WTC11 (cell line): ENCODE measurements around the gene SMOC2. TPM values are rescaled to one million over a fixed set of nuclear protein-coding genes. Genes with fewer than 3 reads are reported as not detected.

Experiments used
- ATAC-seq: fragments of 200-7000 bp; cut with Tn5 transposase; 2 replicates; pipeline ENCODE4 v1.10.0; 2021; ENCODE audit warnings: mild to moderate bottlenecking, moderate library complexity
- CTCF ChIA-PET: fragments of 300-600 bp; sonication (Branson Sonifier 250); formaldehyde crosslinking; loops from one replicate; lab custom pipeline; 2021; ENCODE audit warnings: antibody characterized with exemption; lab: Charles Lee
- POLR2A ChIA-PET: fragments of 350-600 bp; sonication (Branson Sonifier 250); formaldehyde crosslinking; loops from one replicate; lab custom pipeline; 2021; ENCODE audit warnings: antibody characterized with exemption; lab: Charles Lee
- DNase-seq: peaks from one replicate; pipeline ENCODE4 v3.0.0; 2021; ENCODE audit warnings: low spot score
- H3K27ac Mint-ChIP-seq: 2 replicates; pipeline ENCODE4 v1.8.0; 2021; ENCODE audit warnings: mixed read lengths
- H3K27me3 Mint-ChIP-seq: 2 replicates; pipeline ENCODE4 v1.8.0; 2021; ENCODE audit warnings: low read depth, mild to moderate bottlenecking, moderate library complexity, mixed read lengths
- H3K36me3 Mint-ChIP-seq: 2 replicates; pipeline ENCODE4 v1.8.0; 2021; ENCODE audit warnings: mixed read lengths
- H3K4me1 Mint-ChIP-seq: 2 replicates; pipeline ENCODE4 v1.8.0; 2022; ENCODE audit warnings: mixed read lengths
- H3K4me3 Mint-ChIP-seq: 2 replicates; pipeline ENCODE4 v1.8.0; 2021; ENCODE audit warnings: mild to moderate bottlenecking, moderate library complexity, mixed read lengths
- H3K9me3 Mint-ChIP-seq: 2 replicates; pipeline ENCODE4 v1.8.0; 2021; ENCODE audit warnings: mixed read lengths
- AR ChIP-seq: fragments of 250-450 bp; sonication (Bioruptor Pico); IDR thresholded peaks from 2 replicates; pipeline ENCODE4 v1.9.0; 2021; ENCODE audit warnings: mild to moderate bottlenecking
- ATF3 ChIP-seq: sonication (generic); formaldehyde crosslinking; conservative IDR thresholded peaks from 2 replicates; pipeline ENCODE4 v1.8.1; 2022; ENCODE audit warnings: mild to moderate bottlenecking, missing genetic modification reagents
- ETV6 ChIP-seq: sonication (generic); formaldehyde crosslinking; IDR thresholded peaks from 2 replicates; pipeline ENCODE4 v1.8.1; 2022; ENCODE audit warnings: mild to moderate bottlenecking, missing genetic modification reagents
- GRHL2 ChIP-seq: fragments of 250-450 bp; sonication (Bioruptor Pico); IDR thresholded peaks from 2 replicates; pipeline ENCODE4 v1.8.0; 2022; ENCODE audit warnings: mild to moderate bottlenecking, moderate library complexity; ENCODE audit not compliant: insufficient replicate concordance, severe bottlenecking
- IRF1 ChIP-seq: sonication (generic); formaldehyde crosslinking; IDR thresholded peaks from 2 replicates; pipeline ENCODE4 v1.8.0; 2023; ENCODE audit warnings: missing genetic modification reagents
- IRF2 ChIP-seq: sonication (generic); formaldehyde crosslinking; IDR thresholded peaks from 2 replicates; pipeline ENCODE4 v1.8.0; 2022; ENCODE audit warnings: low read depth, missing genetic modification reagents, borderline replicate concordance
- MAX ChIP-seq: sonication (generic); formaldehyde crosslinking; IDR thresholded peaks from 2 replicates; pipeline ENCODE4 v1.8.0; 2022; ENCODE audit warnings: mild to moderate bottlenecking, missing genetic modification reagents
- ZBTB21 ChIP-seq: sonication (generic); formaldehyde crosslinking; IDR thresholded peaks from 2 replicates; pipeline ENCODE4 v1.8.1; 2023; ENCODE audit warnings: mild to moderate bottlenecking, missing genetic modification reagents, borderline replicate concordance
- ZNF396 ChIP-seq: fragments of 250-450 bp; sonication (Bioruptor Pico); IDR thresholded peaks from 2 replicates; pipeline ENCODE4 v1.8.0; 2021; ENCODE audit warnings: mild to moderate bottlenecking, moderate library complexity, borderline replicate concordance
- ZNF512 ChIP-seq: sonication (generic); formaldehyde crosslinking; IDR thresholded peaks from 2 replicates; pipeline ENCODE4 v1.8.1; 2022; ENCODE audit warnings: missing genetic modification reagents, borderline replicate concordance
- ZNF532 ChIP-seq: fragments of 250-450 bp; sonication (Bioruptor Pico); IDR thresholded peaks from 2 replicates; pipeline ENCODE4 v1.9.0; 2021; ENCODE audit warnings: mild to moderate bottlenecking, borderline replicate concordance
- total RNA-seq: library from RNA; stranded (reverse); gene quantifications from 3 replicates; pipeline ENCODE4 v1.2.3, GENCODE V29; 2021
- TF ChIP-seq, protein P1 (sequence below): sonication (generic); formaldehyde crosslinking; IDR thresholded peaks from 2 replicates; pipeline ENCODE4 v1.8.1; 2023; ENCODE audit warnings: mild to moderate bottlenecking, missing genetic modification reagents
- TF ChIP-seq, protein P2 (sequence below): fragments of 250-450 bp; sonication (Bioruptor Pico); IDR thresholded peaks from 2 replicates; pipeline ENCODE4 v1.9.0; 2021; ENCODE audit warnings: mild to moderate bottlenecking
- TF ChIP-seq, protein P3 (sequence below): fragments of 250-450 bp; sonication (Bioruptor Pico); IDR thresholded peaks from 2 replicates; pipeline ENCODE4 v2.1.2; 2022; ENCODE audit warnings: mild to moderate bottlenecking, moderate library complexity

Gene SMOC2
- total RNA-seq, 1 experiment from 2014 or later: 3.9 TPM

DNA sequence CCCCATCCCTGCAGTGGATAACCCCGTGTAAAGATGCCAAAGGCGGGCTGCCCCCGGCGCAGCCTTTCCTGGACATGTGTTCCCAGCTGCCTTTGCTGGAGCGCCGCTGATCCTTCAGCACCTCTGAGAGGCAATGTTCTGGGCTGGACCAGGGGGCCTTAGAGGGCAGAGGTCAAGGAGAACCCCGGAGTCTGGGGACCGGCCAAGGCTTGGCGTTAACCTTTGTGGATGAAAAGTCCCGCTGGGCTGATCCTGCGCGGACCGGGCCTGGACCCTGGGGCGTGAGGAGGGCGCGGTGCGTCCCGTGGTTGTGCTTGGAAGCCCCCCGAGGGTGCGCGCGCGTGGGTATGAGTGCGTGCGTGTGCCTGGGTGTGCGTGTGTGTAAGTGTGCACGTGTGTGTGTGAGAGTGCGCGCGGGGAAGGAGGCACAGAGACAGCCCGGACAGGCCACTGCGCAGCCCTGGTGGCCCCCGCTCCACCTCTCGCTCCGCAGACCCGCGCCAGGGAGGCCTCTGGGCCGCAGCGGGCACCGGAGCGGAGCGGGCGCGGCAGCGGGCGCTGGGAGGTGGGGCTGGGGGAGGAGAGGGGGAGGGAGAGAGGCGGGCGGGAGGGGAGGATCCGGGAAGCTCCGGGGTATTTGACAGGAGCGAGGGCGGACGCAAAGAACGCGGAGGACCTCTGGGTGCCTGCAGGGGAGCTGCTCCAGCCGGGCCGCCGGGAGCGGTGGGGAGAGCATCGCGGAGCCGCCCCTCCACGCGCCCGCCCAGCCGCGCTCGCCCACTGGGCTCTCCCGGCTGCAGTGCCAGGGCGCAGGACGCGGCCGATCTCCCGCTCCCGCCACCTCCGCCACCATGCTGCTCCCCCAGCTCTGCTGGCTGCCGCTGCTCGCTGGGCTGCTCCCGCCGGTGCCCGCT, at the start of gene SMOC2 (continued):
- TF ChIP-seq ZNF532 (CRISPR knock-in tag): no peak
- no peak for TF ChIP-seq IRF1 (CRISPR knock-in tag)
- no peak for TF ChIP-seq IRF2 (CRISPR knock-in tag)

DNA sequence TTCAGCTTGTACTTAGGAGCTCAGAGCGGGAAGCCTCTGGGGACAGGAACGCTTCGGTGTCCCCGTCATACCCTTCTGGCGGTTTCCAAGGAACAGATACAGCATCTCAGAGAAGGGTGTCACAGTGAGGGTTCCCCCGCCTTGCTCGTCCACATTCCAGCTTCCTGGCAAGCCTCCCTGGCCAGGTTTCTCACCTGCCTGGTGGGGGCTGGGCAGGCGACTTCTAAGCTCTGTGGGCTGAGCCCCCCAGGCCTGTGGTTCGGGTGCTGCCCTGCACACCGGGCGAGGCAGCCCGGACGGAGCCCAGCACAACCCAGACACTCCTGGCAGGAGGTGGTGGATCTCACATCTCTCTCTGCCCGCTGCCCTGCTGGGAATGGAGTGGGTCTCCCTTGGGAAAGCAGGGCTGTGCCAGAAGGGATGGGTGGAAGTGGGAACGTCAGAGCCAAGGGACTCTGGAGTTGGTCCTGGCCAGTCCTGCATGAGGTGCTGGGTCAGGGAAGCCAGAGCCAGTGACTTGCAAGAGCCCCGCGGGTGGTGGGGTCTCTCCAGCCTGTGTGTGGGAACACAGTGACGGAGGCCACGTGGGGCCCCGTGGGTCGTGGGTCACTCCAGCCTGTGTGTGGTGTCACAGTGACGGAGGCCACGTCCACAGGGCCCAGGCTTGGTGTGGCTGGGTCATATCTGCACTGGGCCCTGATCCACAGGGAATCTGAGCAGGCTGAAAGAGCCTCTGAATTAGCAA, 47.7 kb upstream of the SMOC2 start:
- TF ChIP-seq ZNF396 (CRISPR knock-in tag): no peak
- TF ChIP-seq ETV6 (CRISPR knock-in tag): no peak
- TF ChIP-seq, protein P1, sequence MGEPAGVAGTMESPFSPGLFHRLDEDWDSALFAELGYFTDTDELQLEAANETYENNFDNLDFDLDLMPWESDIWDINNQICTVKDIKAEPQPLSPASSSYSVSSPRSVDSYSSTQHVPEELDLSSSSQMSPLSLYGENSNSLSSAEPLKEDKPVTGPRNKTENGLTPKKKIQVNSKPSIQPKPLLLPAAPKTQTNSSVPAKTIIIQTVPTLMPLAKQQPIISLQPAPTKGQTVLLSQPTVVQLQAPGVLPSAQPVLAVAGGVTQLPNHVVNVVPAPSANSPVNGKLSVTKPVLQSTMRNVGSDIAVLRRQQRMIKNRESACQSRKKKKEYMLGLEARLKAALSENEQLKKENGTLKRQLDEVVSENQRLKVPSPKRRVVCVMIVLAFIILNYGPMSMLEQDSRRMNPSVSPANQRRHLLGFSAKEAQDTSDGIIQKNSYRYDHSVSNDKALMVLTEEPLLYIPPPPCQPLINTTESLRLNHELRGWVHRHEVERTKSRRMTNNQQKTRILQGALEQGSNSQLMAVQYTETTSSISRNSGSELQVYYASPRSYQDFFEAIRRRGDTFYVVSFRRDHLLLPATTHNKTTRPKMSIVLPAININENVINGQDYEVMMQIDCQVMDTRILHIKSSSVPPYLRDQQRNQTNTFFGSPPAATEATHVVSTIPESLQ (CRISPR knock-in tag): no peak
- TF ChIP-seq, protein P2, sequence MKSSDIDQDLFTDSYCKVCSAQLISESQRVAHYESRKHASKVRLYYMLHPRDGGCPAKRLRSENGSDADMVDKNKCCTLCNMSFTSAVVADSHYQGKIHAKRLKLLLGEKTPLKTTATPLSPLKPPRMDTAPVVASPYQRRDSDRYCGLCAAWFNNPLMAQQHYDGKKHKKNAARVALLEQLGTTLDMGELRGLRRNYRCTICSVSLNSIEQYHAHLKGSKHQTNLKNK (CRISPR knock-in tag): no peak
- no peak for TF ChIP-seq ZNF512
- TF ChIP-seq MAX (CRISPR knock-in tag): no peak
- TF ChIP-seq, all 79 proteins: peak for 0
- ChIA-PET CTCF (no interaction called here), POLR2A (no interaction called here)
- ATAC-seq (no peak), DNase-seq (no peak)
- H3K4me3 Mint-ChIP-seq: no peak overlapping the region
- H3K4me1 Mint-ChIP-seq: peaks cover 19% of the 10 kb centered on the region
- H3K27me3 Mint-ChIP-seq: no peaks in the 10 kb centered on the region
- H3K27ac Mint-ChIP-seq: no peak overlapping the region
- peaks cover 5% of the 10 kb centered on the region for H3K9me3 Mint-ChIP-seq
- no peaks in the 10 kb centered on the region for H3K36me3 Mint-ChIP-seq

- no peak for DNase-seq
- Mint-ChIP-seq H3K4me3 (no peak overlapping the region), H3K27me3 (no peaks in the 10 kb centered on the region), H3K4me1 (peaks cover 15% of the 10 kb centered on the region), H3K27ac (no peak overlapping the region), H3K36me3 (peaks cover 3% of the 10 kb centered on the region; the same call in 1 of the 2 replicates), H3K9me3 (peaks cover 12% of the 10 kb centered on the region)
- no peak for ATAC-seq
- CTCF ChIA-PET: no interaction called here
- POLR2A ChIA-PET: no interaction called here
- TF ChIP-seq ZNF396 (CRISPR knock-in tag) (no peak), AR (CRISPR knock-in tag) (no peak), GRHL2 (CRISPR knock-in tag) (no peak), ATF3 (CRISPR knock-in tag) (no peak), ZBTB21 (CRISPR knock-in tag) (no peak)
- TF ChIP-seq, protein P3, sequence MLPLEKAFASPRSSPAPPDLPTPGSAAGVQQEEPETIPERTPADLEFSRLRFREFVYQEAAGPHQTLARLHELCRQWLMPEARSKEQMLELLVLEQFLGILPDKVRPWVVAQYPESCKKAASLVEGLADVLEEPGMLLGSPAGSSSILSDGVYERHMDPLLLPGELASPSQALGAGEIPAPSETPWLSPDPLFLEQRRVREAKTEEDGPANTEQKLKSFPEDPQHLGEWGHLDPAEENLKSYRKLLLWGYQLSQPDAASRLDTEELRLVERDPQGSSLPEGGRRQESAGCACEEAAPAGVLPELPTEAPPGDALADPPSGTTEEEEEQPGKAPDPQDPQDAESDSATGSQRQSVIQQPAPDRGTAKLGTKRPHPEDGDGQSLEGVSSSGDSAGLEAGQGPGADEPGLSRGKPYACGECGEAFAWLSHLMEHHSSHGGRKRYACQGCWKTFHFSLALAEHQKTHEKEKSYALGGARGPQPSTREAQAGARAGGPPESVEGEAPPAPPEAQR (CRISPR knock-in tag): no peak
- TF ChIP-seq, protein P2 (CRISPR knock-in tag): no peak
Observed at GRCh38 chr6:168394606-168395005, 46.4 kb upstream of the SMOC2 start.
